Measurements from ENCODE around the gene ABI2. TPM values are rescaled to one million over a fixed set of nuclear protein-coding genes. Genes with fewer than 3 reads are reported as not detected.
"Not testable (repeated sequence)": the region's sequence is repeated elsewhere in the genome, so short reads cannot be mapped to it uniquely, and the experiment has no call there.

Gene ABI2
- total and polyA plus RNA-seq, 5 donors from 2014 or later, result 17.2 to 28.6 (median 23.6) TPM

- Mint-ChIP-seq H3K27ac (no peak overlapping the region), H3K9me3 (no peaks in the 10 kb centered on the region), H3K36me3 (peaks cover 12% of the 10 kb centered on the region), H3K4me1 (peaks cover 10 to 22% (median 13%) of the 10 kb centered on the region in 4 donors), H3K27me3 (no peaks in the 10 kb centered on the region), H3K4me3 (no peak overlapping the region)
- Histone ChIP-seq H3K4me1 (ENCODE audit: control insufficient read depth, insufficient read depth, low read length, poor library complexity, severe bottlenecking) (no peaks in the 10 kb centered on the region), H3K36me3 (ENCODE audit: control insufficient read depth, insufficient read depth, low read length) (peaks cover 4% of the 10 kb centered on the region), H3K27me3 (ENCODE audit: control insufficient read depth, insufficient read depth, low read length) (no peaks in the 10 kb centered on the region), H3K27ac (ENCODE audit: insufficient read depth, low read length, poor library complexity, severe bottlenecking) (no peak overlapping the region), H3K9me3 (ENCODE audit: control insufficient read depth in 2 of 2, low read length in 2 of 2) (no peaks in the 10 kb centered on the region), H3K4me3 (ENCODE audit: low read depth, low read length) (no peak overlapping the region)
- ATAC-seq (ENCODE audit: low read depth in 2 of 2), result no peak
- DNase-seq, result no peak
These were observed 13.6 kb downstream of the ABI2 start for GRCh38 chr2:203341741-203342310.

DNA sequence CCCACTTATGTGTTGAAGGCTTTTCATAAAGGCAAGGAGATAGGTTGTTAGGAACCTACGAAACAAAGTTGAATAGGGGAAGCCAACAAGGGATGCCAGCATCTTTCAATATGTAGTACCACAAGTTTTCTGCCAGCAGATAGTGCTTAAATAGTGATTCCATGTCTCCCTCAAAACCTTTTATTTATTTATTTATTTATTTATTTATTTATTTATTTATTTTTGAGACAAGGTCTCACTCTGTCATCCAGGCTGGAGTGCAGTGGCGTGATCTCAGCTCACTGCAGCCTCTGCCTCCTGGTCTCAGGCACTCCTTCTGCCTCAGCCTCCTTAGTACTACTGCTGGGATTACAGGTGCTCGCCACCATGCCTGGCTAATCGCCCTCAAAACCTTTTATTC is 14.2 kb downstream of the ABI2 start:
- H3K4me1 Mint-ChIP-seq, result peaks cover 11 to 20% (median 16%) of the 10 kb centered on the region in 4 donors
- not testable (repeated sequence) for H3K27me3 Mint-ChIP-seq; H3K9me3 Mint-ChIP-seq; H3K4me3 ChIP-seq (ENCODE audit: low read depth, low read length); H3K27ac ChIP-seq (ENCODE audit: insufficient read depth, low read length, poor library complexity, severe bottlenecking); H3K4me3 Mint-ChIP-seq; DNase-seq; ATAC-seq (ENCODE audit: low read depth in 2 of 2); H3K27me3 ChIP-seq (ENCODE audit: control insufficient read depth, insufficient read depth, low read length); H3K36me3 ChIP-seq (ENCODE audit: control insufficient read depth, insufficient read depth, low read length); H3K9me3 ChIP-seq (ENCODE audit: control insufficient read depth in 2 of 2, low read length in 2 of 2); H3K27ac Mint-ChIP-seq; H3K4me1 ChIP-seq (ENCODE audit: control insufficient read depth, insufficient read depth, low read length, poor library complexity, severe bottlenecking)
- peaks cover 15% of the 10 kb centered on the region for H3K36me3 Mint-ChIP-seq

GRCh38 chr2:203344667-203345066 is 16.5 kb downstream of the ABI2 start:
- Mint-ChIP-seq H3K4me3 (no peak overlapping the region), H3K4me1 (peaks cover 11 to 21% (median 15%) of the 10 kb centered on the region in 4 donors), H3K9me3 (no peaks in the 10 kb centered on the region), H3K27ac (no peak overlapping the region), H3K36me3 (peaks cover 15% of the 10 kb centered on the region), H3K27me3 (no peaks in the 10 kb centered on the region)
- H3K9me3 ChIP-seq (ENCODE audit: control insufficient read depth in 2 of 2, low read length in 2 of 2), result no peaks in the 10 kb centered on the region
- H3K4me1 ChIP-seq (ENCODE audit: control insufficient read depth, insufficient read depth, low read length, poor library complexity, severe bottlenecking), result no peaks in the 10 kb centered on the region
- H3K36me3 ChIP-seq (ENCODE audit: control insufficient read depth, insufficient read depth, low read length), result peaks cover 4% of the 10 kb centered on the region
- H3K27me3 ChIP-seq (ENCODE audit: control insufficient read depth, insufficient read depth, low read length), result no peaks in the 10 kb centered on the region
- DNase-seq (no peak), ATAC-seq (ENCODE audit: low read depth in 2 of 2) (no peak)
- no peak overlapping the region for H3K4me3 ChIP-seq (ENCODE audit: low read depth, low read length)
- no peak overlapping the region for H3K27ac ChIP-seq (ENCODE audit: insufficient read depth, low read length, poor library complexity, severe bottlenecking)

DNA sequence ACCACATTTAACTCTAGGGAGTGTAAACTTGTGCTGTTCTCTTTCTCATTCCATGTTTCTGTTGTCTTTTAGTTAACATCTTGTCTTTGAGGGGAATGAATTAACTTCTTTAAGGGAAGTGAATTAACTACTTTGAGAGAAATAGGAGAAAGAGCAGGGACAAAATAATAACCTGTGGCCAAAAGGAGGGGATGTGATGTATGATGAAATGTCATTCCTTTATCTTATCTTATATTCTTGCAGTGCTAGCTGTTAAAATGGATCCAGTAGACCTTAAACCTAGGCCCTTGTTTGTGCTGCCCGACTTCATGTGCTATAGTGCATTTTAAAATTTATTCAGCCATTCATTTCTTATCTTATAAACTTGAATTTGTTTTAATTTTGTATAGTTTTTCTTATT is 18.4 kb downstream of the ABI2 start:
- H3K27ac Mint-ChIP-seq, result peak overlapping the region in 1 of 3 donors; percentile 15
- H3K27me3 ChIP-seq (ENCODE audit: control insufficient read depth, insufficient read depth, low read length), result no peaks in the 10 kb centered on the region
- H3K4me1 Mint-ChIP-seq, result peaks cover 8 to 20% (median 15%) of the 10 kb centered on the region in 4 donors
- H3K9me3 ChIP-seq (ENCODE audit: control insufficient read depth in 2 of 2, low read length in 2 of 2), result no peaks in the 10 kb centered on the region
- no peak overlapping the region for H3K27ac ChIP-seq (ENCODE audit: insufficient read depth, low read length, poor library complexity, severe bottlenecking)
- H3K4me1 ChIP-seq (ENCODE audit: control insufficient read depth, insufficient read depth, low read length, poor library complexity, severe bottlenecking), result no peaks in the 10 kb centered on the region
- no peak overlapping the region for H3K4me3 ChIP-seq (ENCODE audit: low read depth, low read length)
- peaks cover 15% of the 10 kb centered on the region for H3K36me3 Mint-ChIP-seq
- no peaks in the 10 kb centered on the region for H3K9me3 Mint-ChIP-seq
- peaks cover 4% of the 10 kb centered on the region for H3K36me3 ChIP-seq (ENCODE audit: control insufficient read depth, insufficient read depth, low read length)
- H3K4me3 Mint-ChIP-seq, result no peak overlapping the region
- ATAC-seq (ENCODE audit: low read depth in 2 of 2), result no peak
- no peak for DNase-seq
- no peaks in the 10 kb centered on the region for H3K27me3 Mint-ChIP-seq

DNA sequence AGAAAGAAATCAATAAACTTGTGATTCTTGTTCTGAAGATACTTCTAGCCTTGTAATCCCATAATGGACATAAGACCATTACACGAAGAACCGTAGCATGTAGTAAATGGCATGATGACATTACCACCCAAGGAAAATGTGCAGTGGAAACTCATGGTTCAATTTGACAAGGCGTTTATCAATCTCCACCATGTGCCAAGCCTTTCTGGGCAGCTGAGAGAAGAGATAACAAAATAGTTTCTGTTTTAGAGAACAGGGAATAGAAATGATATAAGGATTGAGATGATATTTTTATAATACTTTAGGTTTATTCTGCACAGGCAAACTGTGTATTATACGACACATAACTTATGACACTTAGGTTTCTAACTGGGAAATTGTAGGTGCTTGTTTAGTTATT is 19.2 kb downstream of the ABI2 start:
- H3K27ac Mint-ChIP-seq, result no peak overlapping the region
- DNase-seq, result no peak

GRCh38 chr2:203352604-203353255 is 24.5 kb downstream of the ABI2 start:
- peaks cover 0 to 7% (median 3%) of the 10 kb centered on the region in 4 donors for H3K4me1 Mint-ChIP-seq
- H3K27me3 Mint-ChIP-seq, result no peaks in the 10 kb centered on the region
- ATAC-seq (ENCODE audit: low read depth in 2 of 2) (no peak), DNase-seq (no peak)
- H3K36me3 Mint-ChIP-seq, result peaks cover 4% of the 10 kb centered on the region
- H3K9me3 Mint-ChIP-seq, result no peaks in the 10 kb centered on the region
- no peak overlapping the region for H3K27ac ChIP-seq (ENCODE audit: insufficient read depth, low read length, poor library complexity, severe bottlenecking)
- H3K4me3 ChIP-seq (ENCODE audit: low read depth, low read length), result no peak overlapping the region
- no peaks in the 10 kb centered on the region for H3K36me3 ChIP-seq (ENCODE audit: control insufficient read depth, insufficient read depth, low read length)
- H3K9me3 ChIP-seq (ENCODE audit: control insufficient read depth in 2 of 2, low read length in 2 of 2), result no peaks in the 10 kb centered on the region
- H3K27ac Mint-ChIP-seq, result no peak overlapping the region
- H3K4me3 Mint-ChIP-seq, result no peak overlapping the region
- H3K4me1 ChIP-seq (ENCODE audit: control insufficient read depth, insufficient read depth, low read length, poor library complexity, severe bottlenecking), result no peaks in the 10 kb centered on the region
- no peaks in the 10 kb centered on the region for H3K27me3 ChIP-seq (ENCODE audit: control insufficient read depth, insufficient read depth, low read length)

More for the DNA sequence above, 19.2 kb downstream of the ABI2 start:
- no peak for ATAC-seq (ENCODE audit: low read depth in 2 of 2)
- Mint-ChIP-seq H3K27me3 (no peaks in the 10 kb centered on the region), H3K4me1 (peaks cover 8 to 20% (median 13%) of the 10 kb centered on the region in 4 donors), H3K4me3 (no peak overlapping the region), H3K9me3 (no peaks in the 10 kb centered on the region), H3K36me3 (peaks cover 15% of the 10 kb centered on the region)
- H3K4me1 ChIP-seq (ENCODE audit: control insufficient read depth, insufficient read depth, low read length, poor library complexity, severe bottlenecking), result no peaks in the 10 kb centered on the region
- H3K36me3 ChIP-seq (ENCODE audit: control insufficient read depth, insufficient read depth, low read length), result peaks cover 4% of the 10 kb centered on the region
- no peaks in the 10 kb centered on the region for H3K27me3 ChIP-seq (ENCODE audit: control insufficient read depth, insufficient read depth, low read length)
- H3K4me3 ChIP-seq (ENCODE audit: low read depth, low read length), result no peak overlapping the region
- H3K27ac ChIP-seq (ENCODE audit: insufficient read depth, low read length, poor library complexity, severe bottlenecking), result no peak overlapping the region
- H3K9me3 ChIP-seq (ENCODE audit: control insufficient read depth in 2 of 2, low read length in 2 of 2), result no peaks in the 10 kb centered on the region

GRCh38 chr2:203354966-203355365 is 26.8 kb downstream of the ABI2 start:
- Mint-ChIP-seq H3K9me3 (peaks cover 0 to 1% (median 0%) of the 10 kb centered on the region in 7 donors), H3K4me1 (peaks cover 4 to 11% (median 7%) of the 10 kb centered on the region in 4 donors), H3K27ac (no peak overlapping the region), H3K36me3 (peaks cover 8% of the 10 kb centered on the region), H3K27me3 (no peaks in the 10 kb centered on the region), H3K4me3 (no peak overlapping the region)
- Histone ChIP-seq H3K9me3 (ENCODE audit: control insufficient read depth in 2 of 2, low read length in 2 of 2) (no peaks in the 10 kb centered on the region), H3K27me3 (ENCODE audit: control insufficient read depth, insufficient read depth, low read length) (no peaks in the 10 kb centered on the region), H3K27ac (ENCODE audit: insufficient read depth, low read length, poor library complexity, severe bottlenecking) (no peak overlapping the region), H3K4me1 (ENCODE audit: control insufficient read depth, insufficient read depth, low read length, poor library complexity, severe bottlenecking) (no peaks in the 10 kb centered on the region), H3K36me3 (ENCODE audit: control insufficient read depth, insufficient read depth, low read length) (no peaks in the 10 kb centered on the region), H3K4me3 (ENCODE audit: low read depth, low read length) (no peak overlapping the region)
- ATAC-seq (ENCODE audit: low read depth in 2 of 2), result no peak
- DNase-seq, result no peak

GRCh38 chr2:203359450-203359849 is 31.3 kb downstream of the ABI2 start:
- DNase-seq (no peak), ATAC-seq (ENCODE audit: low read depth in 2 of 2) (no peak)
- Histone ChIP-seq H3K4me3 (ENCODE audit: low read depth, low read length) (no peak overlapping the region), H3K27me3 (ENCODE audit: control insufficient read depth, insufficient read depth, low read length) (no peaks in the 10 kb centered on the region), H3K9me3 (ENCODE audit: control insufficient read depth in 2 of 2, low read length in 2 of 2) (no peaks in the 10 kb centered on the region), H3K36me3 (ENCODE audit: control insufficient read depth, insufficient read depth, low read length) (no peaks in the 10 kb centered on the region), H3K4me1 (ENCODE audit: control insufficient read depth, insufficient read depth, low read length, poor library complexity, severe bottlenecking) (no peaks in the 10 kb centered on the region), H3K27ac (ENCODE audit: insufficient read depth, low read length, poor library complexity, severe bottlenecking) (no peak overlapping the region)
- Mint-ChIP-seq H3K9me3 (peaks cover 0 to 1% (median 0%) of the 10 kb centered on the region in 7 donors), H3K36me3 (peaks cover 4% of the 10 kb centered on the region), H3K27ac (no peak overlapping the region), H3K4me3 (no peak overlapping the region), H3K27me3 (no peaks in the 10 kb centered on the region), H3K4me1 (peaks cover 0 to 19% (median 11%) of the 10 kb centered on the region in 4 donors)
